ENCODE results near the gene SPON1.
A peak's percentile ranks its signal among the peaks of the same experiment; 100 is the strongest.
"Not testable (repeated sequence)": the region's sequence is repeated elsewhere in the genome, so short reads cannot be mapped to it uniquely, and the experiment has no call there.

Gene SPON1

GRCh38 chr11:13984616-13985450 is 22.3 kb downstream of the SPON1 start:
- DNase-seq: no peak

DNA sequence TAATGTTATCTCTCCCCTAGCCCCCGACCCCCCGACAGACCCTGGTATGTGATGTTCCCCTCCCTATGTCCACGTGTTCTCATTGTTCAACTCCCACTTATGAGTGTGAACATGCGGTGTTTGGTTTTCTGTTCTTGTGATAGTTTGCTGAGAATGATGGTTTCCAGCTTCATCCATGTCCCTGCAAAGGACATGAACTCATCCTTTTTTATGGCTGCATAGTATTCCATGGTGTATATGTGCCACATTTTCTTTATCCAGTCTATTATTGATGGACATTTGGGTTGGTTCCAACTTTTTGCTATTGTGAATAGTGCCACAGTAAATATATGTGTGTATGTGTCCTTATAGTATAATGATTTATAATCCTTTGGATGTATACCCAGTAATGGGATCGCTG is 24.2 kb downstream of the SPON1 start:
- DNase-seq: not testable (repeated sequence)

DNA sequence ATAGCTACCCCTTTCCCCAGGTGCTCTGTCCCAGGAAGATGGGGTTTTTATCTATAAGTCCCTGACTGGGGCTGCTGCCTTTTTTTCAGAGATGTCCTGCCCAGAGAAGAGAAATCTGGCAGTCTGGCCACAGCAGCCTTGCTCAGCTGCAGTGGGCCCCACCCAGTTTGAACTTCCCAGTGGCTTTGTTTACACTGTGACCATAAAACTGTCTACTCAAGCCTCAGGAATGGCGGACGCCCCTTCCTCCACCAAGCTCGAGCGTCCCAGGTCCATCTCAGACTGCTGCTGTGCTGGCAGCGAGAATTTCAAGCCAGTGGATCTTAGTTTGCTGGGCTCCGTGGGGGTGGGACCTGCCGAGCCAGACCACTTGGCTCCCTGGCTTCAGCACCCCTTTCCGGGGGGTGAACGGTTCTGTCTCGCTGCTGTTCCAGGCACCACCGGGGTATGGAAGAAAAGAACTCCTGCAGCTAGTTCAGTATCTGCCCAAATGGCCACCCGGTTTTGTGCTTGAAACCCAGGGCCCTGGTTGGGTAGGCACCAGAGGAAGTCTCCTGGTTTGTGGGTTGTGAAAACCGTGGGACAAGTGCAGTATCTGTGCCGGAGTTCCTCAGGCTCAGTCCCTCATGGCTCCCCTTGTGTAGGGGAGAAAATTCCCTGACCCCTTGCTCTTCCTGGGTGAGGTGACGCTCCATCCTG is 29.8 kb downstream of the SPON1 start:
- DNase-seq: not testable (repeated sequence)

- DNase-seq: no peak
Observed at GRCh38 chr11:13993096-13993765, 30.7 kb downstream of the SPON1 start.

- DNase-seq: no peak
Observed at GRCh38 chr11:13997881-13998280, 35.4 kb downstream of the SPON1 start.

DNA sequence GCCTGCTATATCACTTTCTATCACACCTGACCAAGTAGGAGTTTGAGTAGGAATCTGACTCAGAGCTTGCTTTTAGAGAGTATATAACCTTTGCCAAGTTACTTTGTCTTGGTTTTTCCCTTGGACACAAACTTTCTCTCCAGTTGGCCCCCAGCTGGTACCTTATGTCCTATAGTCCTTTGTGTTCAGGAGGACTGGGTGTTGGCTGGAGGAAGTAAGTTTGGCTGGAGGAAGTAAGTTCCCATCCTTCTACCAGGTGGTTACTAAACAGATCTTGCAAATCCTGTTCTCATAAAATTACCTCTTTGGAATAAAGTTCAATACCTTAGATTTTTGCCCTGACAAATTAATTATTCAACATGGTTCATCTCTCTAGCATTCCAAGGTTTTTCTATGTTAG is 37.2 kb downstream of the SPON1 start:
- no peak for DNase-seq

GRCh38 chr11:14001597-14001996 is 39.1 kb downstream of the SPON1 start:
- DNase-seq: no peak

DNA sequence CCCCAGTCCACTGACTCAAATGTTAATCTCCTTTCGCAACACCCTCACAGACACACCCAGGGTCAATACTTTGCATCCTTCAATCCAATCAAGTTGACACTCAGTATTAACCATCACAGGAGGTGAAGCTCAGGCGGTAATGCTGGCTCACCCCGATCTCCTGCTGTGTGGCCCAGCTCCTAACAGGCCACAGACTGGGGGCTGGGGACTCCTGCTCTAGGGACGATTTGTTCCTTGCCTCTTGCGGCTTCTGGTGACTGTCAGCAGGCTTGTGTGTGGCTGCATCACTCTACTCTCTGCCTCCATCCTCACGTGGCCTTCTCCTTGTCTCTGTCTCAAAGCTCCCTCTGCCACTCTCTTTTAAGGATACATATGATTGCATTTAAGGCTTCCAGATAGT is 45.0 kb downstream of the SPON1 start:
- no peak for DNase-seq

GRCh38 chr11:14010665-14011064 is 48.1 kb downstream of the SPON1 start:
- no peak for DNase-seq

- DNase-seq: no peak
Observed at GRCh38 chr11:14012846-14013245, 50.3 kb downstream of the SPON1 start.

DNA sequence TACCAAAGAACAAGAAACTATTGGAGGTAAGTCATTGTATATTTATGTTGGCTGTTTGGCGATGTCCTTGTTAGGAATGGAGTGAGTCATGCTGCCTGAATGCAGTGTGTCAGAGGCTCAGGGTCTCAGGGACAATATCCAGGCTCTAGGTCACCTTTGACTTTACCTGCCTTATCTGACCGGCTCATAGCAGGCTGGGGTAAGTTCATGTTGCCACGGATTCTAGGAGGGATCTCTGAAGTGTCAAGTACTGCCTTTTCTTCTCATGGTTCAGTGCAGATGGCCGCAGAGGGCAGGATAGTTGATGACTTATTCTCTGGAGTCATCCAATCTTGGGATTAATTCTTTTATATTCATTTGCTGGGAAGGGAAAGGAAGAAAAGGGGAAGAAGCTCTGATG is 53.2 kb downstream of the SPON1 start:
- DNase-seq: no peak

- DNase-seq: no peak
Observed at GRCh38 chr11:14018441-14018840, 55.9 kb downstream of the SPON1 start.

DNA sequence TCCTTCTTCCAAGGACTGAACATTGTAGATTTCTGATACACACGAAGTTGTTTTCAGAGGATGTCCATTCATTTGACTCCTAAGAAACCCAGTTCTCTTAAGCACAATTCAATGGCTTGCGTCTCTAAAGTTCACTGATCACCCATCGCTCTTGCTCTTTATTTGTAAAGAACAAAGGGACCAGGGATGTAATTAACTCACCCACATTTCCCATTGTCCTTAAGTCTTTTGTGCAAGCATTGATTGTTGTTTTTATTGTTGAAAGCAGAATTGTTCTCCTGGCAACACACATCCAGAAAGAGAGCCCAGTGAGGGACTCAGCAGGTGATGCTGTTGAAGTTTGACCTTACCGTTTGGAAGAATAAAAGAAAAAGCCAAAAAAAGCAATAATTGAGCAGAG is 59.2 kb downstream of the SPON1 start:
- no peak for DNase-seq

- no peak for DNase-seq
Observed at GRCh38 chr11:14022251-14022650, 59.7 kb downstream of the SPON1 start.

DNA sequence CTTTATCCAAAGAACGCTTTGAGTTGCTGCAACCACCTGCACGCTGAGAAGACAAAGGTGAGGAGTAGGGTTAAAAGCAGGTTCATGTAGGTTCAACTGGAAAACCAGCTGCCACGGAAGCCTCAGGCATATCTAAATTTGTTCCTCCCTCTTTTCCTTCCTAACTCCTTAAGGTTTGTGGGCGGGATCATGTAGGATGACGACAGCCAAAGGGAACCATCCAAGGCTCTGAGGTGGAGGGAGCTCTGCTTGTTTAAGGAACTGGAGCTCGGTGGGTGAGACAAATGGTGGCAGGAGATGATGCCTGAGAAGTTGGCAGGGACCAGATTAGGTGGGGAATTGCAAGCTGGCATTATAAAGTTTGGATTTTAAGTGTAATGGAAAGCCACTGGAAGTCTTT is 60.3 kb downstream of the SPON1 start:
- DNase-seq: no peak

DNA sequence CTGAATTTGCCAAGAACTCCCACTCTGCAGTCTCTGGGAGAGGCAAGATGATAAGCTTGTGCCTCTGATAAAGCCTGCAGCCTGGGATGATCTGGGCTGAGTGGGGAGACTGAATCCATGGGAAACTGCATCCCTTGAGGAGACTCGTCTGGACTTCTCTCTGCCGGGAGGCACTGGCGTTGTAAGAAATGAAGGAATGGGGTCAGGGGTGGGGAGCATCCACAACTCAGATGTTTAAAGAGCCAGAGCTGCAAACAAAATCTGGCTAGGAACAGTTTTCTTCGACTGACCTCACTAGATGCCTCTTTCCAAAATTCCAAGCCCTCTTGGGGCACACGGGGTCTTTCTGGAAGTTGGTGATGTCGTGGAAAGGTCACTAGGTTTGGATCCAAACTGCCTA is 64.4 kb downstream of the SPON1 start:
- DNase-seq: no peak

- DNase-seq: no peak
Observed at GRCh38 chr11:14027525-14027924, 65.0 kb downstream of the SPON1 start.

- DNase-seq: no peak
Observed at GRCh38 chr11:14029440-14029839, 66.9 kb downstream of the SPON1 start.

DNA sequence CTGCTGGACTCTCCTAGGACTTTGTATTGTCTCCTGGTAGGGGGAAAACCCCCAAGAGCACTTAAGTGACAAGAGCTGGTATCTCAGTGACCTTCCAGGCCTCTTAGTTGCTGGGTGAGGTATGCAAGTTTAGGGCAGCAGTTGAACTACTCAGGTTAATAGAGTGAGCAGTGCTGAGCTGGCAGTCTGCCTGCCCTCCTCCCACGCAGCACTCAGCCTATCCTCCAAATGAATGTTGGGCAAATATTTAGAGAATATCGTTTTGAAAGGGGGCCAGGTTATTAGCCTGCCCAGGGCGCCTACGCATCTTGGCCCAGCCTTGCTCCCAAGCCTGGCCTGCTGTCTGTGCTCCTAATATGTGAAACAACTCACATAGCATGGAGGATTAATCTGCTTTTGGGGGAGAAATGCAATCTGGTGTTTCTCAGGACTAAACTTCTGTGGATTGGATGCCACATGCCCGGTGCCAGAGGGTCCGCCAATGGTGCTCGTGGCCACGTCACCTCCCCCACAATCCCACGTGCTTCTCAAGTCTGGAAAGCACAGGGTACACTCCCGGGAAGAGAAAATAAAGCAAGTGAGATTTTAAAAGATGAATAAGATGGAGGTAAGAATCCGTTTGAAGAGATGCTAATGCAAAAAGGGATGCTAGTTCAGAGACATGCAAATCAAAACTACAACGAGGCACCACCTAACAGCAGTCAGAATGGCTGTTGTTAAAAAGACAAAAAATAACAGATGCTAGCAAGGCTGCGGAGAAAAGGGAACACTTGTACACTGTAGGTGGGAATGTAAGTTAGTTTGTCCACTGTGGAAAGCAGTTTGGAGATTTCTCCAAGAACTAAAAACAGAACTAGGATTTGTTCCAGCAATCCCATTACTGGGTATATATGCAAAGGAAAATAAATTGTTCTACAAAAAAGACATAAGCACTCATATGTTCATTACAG is 67.7 kb downstream of the SPON1 start:
- DNase-seq: peak; percentile 5

DNA sequence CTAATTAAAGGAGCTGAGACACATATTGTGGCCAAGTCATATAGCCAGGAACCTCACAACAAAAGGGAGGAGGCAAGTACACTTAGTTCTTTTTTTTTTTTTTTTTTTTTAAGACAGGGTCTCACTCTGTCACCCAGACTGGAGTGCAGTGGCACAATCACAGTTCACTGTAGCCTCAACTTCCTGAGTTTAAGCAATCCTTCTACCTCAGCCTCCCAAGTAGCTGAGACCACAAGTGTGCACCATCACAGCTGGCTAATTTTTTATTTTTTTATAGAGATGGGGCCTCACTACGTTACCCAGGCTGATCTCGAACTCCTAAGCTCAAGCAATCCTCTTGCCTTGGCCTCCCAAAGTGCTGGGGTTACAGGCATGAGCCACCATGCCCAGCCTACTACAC is 73.0 kb downstream of the SPON1 start:
- DNase-seq: not testable (repeated sequence)

DNA sequence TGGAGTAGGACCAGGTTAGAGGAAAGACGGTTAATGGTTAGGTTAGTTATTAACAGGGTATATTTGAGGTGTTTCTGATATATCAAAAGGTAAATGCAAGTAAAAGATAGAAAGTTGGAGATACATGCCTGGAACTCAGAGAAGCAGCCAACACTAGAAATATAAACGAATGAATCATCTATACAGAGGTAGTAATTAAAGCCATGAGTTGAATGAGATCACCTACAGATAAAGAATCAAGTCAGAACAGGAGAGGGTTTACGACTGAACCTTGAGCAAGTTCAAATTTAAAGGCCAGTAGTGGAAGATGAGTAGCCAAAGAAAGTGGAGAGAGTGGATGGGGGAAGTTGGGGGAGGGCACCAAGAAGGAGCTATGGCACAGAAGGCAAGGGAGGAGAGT is 73.9 kb downstream of the SPON1 start:
- no peak for DNase-seq

GRCh38 chr11:14041040-14041439 is 78.5 kb downstream of the SPON1 start:
- DNase-seq: no peak

DNA sequence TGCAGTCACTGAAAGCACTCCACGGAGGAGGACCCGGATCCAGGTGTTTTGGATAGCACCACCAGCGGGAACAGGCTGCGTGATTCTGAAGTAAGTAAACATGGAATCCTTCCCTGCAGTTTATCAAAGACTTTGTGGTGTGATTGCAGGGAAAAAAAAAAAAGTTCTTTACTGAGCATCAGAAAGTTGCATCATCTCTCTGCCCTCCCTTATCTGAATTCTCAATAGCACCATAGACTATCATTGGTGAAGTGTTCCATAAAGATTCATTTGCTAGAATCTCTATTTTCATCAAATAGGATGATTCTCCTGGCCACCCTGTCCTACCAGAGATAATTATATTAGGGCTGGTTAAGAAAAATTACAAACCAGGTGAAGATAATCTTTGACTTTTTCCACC is 79.0 kb downstream of the SPON1 start:
- no peak for DNase-seq

All from DMS79 treated with DMSO at 0.1 percent for 48 hours (cell line).